HS-5 (cell line): ENCODE measurements around the gene MEX3B.
"Not testable (repeated sequence)": the region's sequence is repeated elsewhere in the genome, so short reads cannot be mapped to it uniquely, and the experiment has no call there.

Experiments used
- DNase-seq: peaks from one replicate; pipeline ENCODE4 v3.0.0-alpha.2; 2012; ENCODE audit warnings: low read depth

The MEX3B gene

GRCh38 chr15:82048811-82049210 lies 3.0 kb upstream of the MEX3B start:
- no peak for DNase-seq

GRCh38 chr15:82047453-82048400 lies 1.9 kb upstream of the MEX3B start:
- DNase-seq: no peak

- peak; percentile 41 for DNase-seq
Observed at GRCh38 chr15:82046666-82047452, 1.0 kb upstream of the MEX3B start.

GRCh38 chr15:82045179-82045891 lies 483 bp downstream of the MEX3B start:
- no peak for DNase-seq

- peak; percentile 28 for DNase-seq
Observed at GRCh38 chr15:82044373-82045178, 1.2 kb downstream of the MEX3B start.

GRCh38 chr15:82043796-82044372 lies 1.9 kb downstream of the MEX3B start:
- no peak for DNase-seq

GRCh38 chr15:82043130-82043673 lies 2.6 kb downstream of the MEX3B start:
- no peak for DNase-seq

- DNase-seq: no peak
Observed at GRCh38 chr15:82040862-82041261, 5.0 kb downstream of the MEX3B start.

GRCh38 chr15:82040390-82040789 lies 5.4 kb downstream of the MEX3B start:
- no peak for DNase-seq

GRCh38 chr15:82039871-82040270 lies 5.9 kb downstream of the MEX3B start:
- DNase-seq: no peak

GRCh38 chr15:82036461-82036860 lies 9.4 kb downstream of the MEX3B start:
- DNase-seq: no peak

GRCh38 chr15:82031871-82032270 lies 13.9 kb downstream of the MEX3B start:
- DNase-seq: no peak

GRCh38 chr15:82030176-82030575 lies 15.6 kb downstream of the MEX3B start:
- no peak for DNase-seq

- not testable (repeated sequence) for DNase-seq
Observed at GRCh38 chr15:82028163-82028562, 17.7 kb downstream of the MEX3B start.

- DNase-seq: no peak
Observed at GRCh38 chr15:82021992-82022391, 23.8 kb downstream of the MEX3B start.

GRCh38 chr15:82020625-82021394 lies 25.0 kb downstream of the MEX3B start:
- DNase-seq: no peak

GRCh38 chr15:82018201-82018600 lies 27.6 kb downstream of the MEX3B start:
- DNase-seq: no peak

GRCh38 chr15:82017656-82018055 lies 28.2 kb downstream of the MEX3B start:
- DNase-seq: no peak

GRCh38 chr15:82014989-82015388 lies 30.8 kb downstream of the MEX3B start:
- DNase-seq: no peak

- DNase-seq: no peak
Observed at GRCh38 chr15:82012908-82013307, 32.9 kb downstream of the MEX3B start.
